Stimulated activated CD8-positive, alpha-beta memory T cell treated with anti-CD3 and anti-CD28 coated beads, Interleukin-12 subunit alpha, Interleukin-12 subunit beta, amount 100 ng/mL, for 24 hours (primary cell): Measurements from ENCODE around the gene HSP90AB1.

Source experiments
- DNase-seq: peaks from one replicate; pipeline ENCODE4 v3.0.0-alpha.2; 2020; ENCODE audit errors: extremely low read depth

Gene HSP90AB1

GRCh38 chr6:44235269-44235668 is 11.6 kb upstream of the HSP90AB1 start:
- no peak for DNase-seq

- DNase-seq: no peak
Observed at GRCh38 chr6:44235891-44236516, 10.9 kb upstream of the HSP90AB1 start.

GRCh38 chr6:44237021-44237812 is 9.7 kb upstream of the HSP90AB1 start:
- DNase-seq: no peak

DNA sequence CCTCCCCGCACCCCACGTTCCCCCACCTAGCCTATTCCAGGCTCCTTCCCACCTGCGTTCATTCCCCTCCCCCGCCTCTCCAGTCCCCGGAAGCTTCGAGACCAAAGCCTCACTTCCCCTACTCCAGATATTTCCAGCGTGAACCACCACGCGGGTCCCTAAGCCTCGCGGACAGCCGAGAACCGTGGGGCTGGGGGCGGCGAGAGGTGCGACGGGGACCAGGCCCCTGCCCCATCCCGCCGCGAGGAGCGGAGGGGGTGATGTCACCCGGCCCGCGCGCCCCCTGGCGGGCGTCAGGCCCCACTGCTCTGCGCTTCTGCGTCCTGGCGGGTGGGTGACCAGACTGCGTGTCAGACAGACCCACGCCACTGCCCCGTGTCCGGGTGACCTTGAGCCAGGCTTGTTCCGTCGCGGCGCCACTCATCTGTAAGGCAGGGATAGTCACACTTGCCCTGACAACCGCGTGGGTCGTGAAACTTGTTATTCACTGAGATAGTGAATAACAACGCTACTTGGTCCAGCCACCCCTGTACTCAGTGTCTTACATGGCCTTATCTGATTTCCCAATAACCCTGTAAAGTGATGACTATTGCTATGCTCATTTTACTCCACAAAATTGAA is 9.0 kb upstream of the HSP90AB1 start:
- DNase-seq: no peak

DNA sequence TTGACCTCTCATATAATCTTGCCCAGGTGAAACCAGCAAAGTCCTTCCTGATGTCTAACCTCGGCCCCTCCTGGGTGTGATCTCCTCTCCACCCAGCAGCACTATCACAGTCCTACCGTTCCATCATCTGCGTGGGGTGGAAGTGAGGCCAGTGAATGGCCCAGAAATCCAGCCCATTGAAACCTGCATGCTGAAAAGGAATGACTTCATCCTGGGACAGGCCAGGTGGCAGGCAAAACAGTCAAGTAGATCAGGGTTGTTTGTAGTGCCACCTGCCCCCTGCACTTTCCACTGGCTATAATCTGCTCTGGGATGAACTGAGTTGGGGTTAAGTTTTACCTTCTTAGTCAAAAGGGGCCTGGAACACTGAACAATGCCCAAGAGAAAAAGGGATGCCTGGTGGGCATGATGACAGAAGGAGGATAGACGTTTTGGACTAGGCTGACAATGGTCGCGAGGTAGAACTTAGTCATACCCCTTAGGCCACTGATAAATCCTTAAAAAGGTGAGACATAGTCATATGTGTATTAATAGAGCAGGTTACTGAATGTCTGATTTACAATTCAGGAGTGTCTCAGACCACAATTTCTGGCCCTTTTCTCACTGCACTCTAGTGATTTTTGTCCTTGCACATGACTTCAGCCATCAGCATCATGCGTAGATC is 8.1 kb upstream of the HSP90AB1 start:
- DNase-seq: no peak

- DNase-seq: no peak
Observed at GRCh38 chr6:44243345-44243744, 3.6 kb upstream of the HSP90AB1 start.

GRCh38 chr6:44245391-44245911 is 1.4 kb upstream of the HSP90AB1 start:
- DNase-seq: no peak

GRCh38 chr6:44245912-44246662 is 814 bp upstream of the HSP90AB1 start:
- DNase-seq: peak; percentile 73

GRCh38 chr6:44247338-44248302 is 719 bp downstream of the HSP90AB1 start:
- peak; percentile 75 for DNase-seq

- DNase-seq: no peak
Observed at GRCh38 chr6:44248579-44248978, 1.7 kb downstream of the HSP90AB1 start.

GRCh38 chr6:44249082-44249748 is 2.3 kb downstream of the HSP90AB1 start:
- no peak for DNase-seq

GRCh38 chr6:44250067-44250717 is 3.3 kb downstream of the HSP90AB1 start:
- DNase-seq: no peak

DNA sequence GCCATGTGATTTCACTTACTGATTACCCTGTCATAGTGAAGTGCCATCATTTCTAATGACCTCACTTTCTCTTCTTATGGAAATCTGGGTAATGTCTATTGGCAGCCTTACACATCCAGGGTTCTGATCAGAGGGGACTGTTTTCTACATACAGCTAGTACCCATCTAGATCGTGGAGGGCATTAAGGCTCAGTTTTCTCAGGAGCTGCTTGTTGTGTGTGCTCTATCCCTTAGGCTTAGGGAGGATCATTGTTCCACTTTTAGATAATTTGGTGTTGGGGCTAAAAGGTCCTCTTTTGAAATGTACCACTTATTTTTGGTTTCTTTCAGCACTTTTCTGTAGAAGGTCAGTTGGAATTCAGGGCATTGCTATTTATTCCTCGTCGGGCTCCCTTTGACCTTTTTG is 3.8 kb downstream of the HSP90AB1 start:
- no peak for DNase-seq

DNA sequence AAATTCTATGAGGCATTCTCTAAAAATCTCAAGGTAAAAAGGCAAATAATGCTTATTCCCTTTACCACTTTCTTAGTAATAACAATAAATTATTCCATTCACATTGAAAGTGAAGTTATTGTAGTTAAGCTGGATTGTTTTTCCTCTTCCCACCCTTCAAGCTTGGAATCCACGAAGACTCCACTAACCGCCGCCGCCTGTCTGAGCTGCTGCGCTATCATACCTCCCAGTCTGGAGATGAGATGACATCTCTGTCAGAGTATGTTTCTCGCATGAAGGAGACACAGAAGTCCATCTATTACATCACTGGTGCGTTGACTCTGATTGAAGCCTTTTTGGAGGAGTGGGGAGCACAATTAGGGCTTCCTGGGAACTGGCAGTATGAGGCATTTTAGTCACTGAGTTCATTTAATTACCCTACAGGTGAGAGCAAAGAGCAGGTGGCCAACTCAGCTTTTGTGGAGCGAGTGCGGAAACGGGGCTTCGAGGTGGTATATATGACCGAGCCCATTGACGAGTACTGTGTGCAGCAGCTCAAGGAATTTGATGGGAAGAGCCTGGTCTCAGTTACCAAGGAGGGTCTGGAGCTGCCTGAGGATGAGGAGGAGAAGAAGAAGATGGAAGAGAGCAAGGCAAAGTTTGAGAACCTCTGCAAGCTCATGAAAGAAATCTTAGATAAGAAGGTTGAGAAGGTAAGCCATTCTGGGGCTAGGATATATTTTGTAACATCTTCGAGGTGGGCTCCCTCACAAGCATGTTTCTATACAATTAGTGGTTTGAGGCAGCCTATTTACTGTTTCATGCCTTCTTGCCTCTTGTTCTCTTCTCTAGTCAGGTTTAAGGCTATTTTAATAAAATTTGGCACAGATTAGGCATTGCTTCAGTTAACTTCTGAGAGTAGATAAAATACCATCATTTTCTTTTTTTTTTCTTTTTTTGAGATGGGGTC is 4.9 kb downstream of the HSP90AB1 start:
- no peak for DNase-seq

DNA sequence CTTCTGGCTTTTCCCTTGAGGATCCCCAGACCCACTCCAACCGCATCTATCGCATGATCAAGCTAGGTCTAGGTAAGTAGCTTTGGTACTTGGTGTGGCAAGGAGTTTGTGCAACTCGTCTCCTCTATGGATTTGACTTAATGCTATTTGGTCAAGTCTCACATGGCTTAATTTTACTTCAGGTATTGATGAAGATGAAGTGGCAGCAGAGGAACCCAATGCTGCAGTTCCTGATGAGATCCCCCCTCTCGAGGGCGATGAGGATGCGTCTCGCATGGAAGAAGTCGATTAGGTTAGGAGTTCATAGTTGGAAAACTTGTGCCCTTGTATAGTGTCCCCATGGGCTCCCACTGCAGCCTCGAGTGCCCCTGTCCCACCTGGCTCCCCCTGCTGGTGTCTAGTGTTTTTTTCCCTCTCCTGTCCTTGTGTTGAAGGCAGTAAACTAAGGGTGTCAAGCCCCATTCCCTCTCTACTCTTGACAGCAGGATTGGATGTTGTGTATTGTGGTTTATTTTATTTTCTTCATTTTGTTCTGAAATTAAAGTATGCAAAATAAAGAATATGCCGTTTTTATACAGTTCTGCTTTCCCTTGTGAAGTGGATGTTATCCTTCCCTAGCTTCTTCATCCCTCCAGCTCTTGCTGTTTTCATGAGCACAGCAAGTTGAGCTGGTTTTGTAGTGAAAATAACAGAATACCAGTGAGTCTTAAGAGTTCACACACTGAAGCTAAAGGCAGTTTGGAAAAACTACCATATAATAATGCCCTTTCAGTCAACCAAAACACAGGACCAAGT is 6.6 kb downstream of the HSP90AB1 start:
- DNase-seq: no peak

DNA sequence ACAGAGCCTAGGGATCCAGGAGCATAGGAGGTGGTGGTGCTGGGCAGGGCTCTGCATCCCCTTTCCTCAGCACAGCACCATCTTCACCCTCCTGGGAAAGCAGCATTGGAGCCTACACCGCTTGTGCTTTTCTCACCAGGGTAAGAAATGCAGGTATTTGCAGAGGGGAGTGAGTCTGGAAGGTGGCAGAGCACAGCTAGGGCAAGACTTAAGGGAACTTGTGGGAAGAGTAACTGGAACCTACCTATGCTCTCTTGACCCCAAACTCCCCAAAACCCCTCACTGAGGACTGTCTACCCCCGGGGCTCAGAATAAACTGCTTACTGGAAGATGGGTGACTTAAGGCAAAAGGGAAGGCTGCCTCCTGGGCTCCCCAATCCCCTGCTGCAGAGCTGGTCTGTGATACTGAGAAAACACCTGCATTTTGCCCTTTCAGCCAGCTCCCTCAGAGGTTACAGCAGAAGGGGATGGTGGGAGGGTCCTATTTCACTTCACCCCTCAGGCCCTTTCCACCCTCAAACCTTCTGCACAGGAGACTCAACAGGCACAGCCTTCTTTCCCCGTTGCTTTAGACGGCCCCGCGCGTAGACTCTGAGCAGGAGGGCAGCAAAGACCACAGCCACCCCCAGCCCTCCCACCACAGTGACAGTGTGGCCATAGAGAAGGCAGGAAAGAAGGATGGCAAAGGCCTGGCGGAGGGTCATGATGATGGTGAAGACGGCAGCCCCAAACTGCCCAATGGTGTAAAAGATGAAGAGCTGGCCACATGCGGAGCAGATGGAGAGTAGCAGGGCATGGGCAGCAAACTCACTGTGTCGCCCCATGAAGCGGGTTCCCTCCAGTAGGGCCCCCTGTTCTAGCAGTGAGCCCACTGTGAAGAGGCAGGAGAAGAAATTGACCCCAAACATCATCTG is 7.5 kb downstream of the HSP90AB1 start:
- no peak for DNase-seq
